Measurements from ENCODE around the gene KLHDC8A.

KLHDC8A gene

DNA sequence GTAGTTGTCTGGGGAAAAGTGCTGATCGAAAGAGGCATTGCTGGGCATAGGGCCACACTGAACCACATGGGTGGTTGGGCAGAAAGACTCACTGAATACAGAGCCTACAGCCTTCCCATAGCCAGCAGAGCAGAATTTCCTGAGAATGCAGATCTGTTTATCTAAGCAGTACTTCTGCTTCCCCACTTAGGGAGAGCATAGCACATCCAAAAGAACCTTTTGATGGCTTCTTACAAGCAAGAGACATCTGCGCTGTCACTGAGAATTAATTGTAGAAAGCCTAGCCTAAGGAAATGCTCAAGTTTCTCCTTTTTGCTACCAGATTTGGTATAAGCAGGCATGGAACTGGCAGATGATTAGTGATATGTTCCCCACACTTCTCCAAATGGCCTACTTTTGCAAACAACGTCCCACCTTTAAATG, 13.0 kb upstream of the KLHDC8A start (continued):
- TF ChIP-seq ZNF174 (tag by site-specific recombination; IDR thresholded peaks at IDR 0.05) (no peak), ZNF791 (tag by site-specific recombination; IDR thresholded peaks at IDR 0.05) (no peak)
- TF ChIP-seq, protein P1, sequence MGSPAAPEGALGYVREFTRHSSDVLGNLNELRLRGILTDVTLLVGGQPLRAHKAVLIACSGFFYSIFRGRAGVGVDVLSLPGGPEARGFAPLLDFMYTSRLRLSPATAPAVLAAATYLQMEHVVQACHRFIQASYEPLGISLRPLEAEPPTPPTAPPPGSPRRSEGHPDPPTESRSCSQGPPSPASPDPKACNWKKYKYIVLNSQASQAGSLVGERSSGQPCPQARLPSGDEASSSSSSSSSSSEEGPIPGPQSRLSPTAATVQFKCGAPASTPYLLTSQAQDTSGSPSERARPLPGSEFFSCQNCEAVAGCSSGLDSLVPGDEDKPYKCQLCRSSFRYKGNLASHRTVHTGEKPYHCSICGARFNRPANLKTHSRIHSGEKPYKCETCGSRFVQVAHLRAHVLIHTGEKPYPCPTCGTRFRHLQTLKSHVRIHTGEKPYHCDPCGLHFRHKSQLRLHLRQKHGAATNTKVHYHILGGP (tag by site-specific recombination; IDR thresholded peaks at IDR 0.05) = no peak

DNA sequence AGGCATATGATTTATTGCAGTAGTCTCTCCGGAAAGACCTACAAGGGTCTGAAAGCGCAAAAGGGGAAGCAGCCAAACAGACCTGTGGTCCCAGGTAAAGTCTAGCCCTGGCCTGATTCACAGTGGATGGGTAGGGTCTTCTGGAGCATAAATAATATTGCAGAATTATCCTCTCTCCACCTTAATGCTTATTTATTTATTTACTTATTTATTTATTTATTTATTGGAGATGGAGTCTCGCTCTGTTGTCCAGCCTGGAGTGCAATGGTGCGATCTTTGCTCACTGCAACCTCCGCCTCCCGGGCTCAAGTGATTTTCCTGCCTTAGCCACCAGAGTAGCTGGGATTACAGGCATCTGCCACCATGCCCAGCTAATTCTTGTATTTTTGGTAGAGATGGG, 11.8 kb upstream of the KLHDC8A start:
- H3K36me3 ChIP-seq (ENCODE audit: control insufficient read depth in 2 of 2, insufficient read depth in 1 of 2, low read length in 2 of 2) = no peaks in the 10 kb centered on the region
- H3K9me3 ChIP-seq (ENCODE audit: control insufficient read depth, insufficient read depth, low read depth, low read length) = no peaks in the 10 kb centered on the region
- H3K4me3 ChIP-seq (ENCODE audit: low read depth, low read length) = no peak overlapping the region
- ChIA-PET CTCF (interaction anchor here (4.7 kb wide), 1 partner anchor 13 kb away, joined by 30 read pairs; the partner anchor contains the start of gene KLHDC8A), POLR2A (no interaction called here)
- H3K4me1 ChIP-seq (ENCODE audit: control insufficient read depth, insufficient read depth, low read length) = peaks cover 9% of the 10 kb centered on the region
- H3K27ac ChIP-seq (ENCODE audit: extremely low read depth, low read depth, low read length) = no peak overlapping the region
- TF ChIP-seq ZBTB8A (tag by site-specific recombination; IDR thresholded peaks at IDR 0.05) (0 out of 2 replicates have a peak, but pooled peaks have one; percentile 14), ZNF518A (tag by site-specific recombination; conservative IDR thresholded peaks at IDR 0.05; ENCODE audit: low read depth) (0 out of 2 replicates have a peak, but pooled peaks have one; percentile 37), ZNF394 (tag by site-specific recombination; IDR thresholded peaks at IDR 0.05; ENCODE audit: borderline replicate concordance) (peak; percentile 67; the same call in 1 of the 2 replicates), ZIC2 (tag by site-specific recombination; IDR thresholded peaks at IDR 0.05) (no peak)

DNA sequence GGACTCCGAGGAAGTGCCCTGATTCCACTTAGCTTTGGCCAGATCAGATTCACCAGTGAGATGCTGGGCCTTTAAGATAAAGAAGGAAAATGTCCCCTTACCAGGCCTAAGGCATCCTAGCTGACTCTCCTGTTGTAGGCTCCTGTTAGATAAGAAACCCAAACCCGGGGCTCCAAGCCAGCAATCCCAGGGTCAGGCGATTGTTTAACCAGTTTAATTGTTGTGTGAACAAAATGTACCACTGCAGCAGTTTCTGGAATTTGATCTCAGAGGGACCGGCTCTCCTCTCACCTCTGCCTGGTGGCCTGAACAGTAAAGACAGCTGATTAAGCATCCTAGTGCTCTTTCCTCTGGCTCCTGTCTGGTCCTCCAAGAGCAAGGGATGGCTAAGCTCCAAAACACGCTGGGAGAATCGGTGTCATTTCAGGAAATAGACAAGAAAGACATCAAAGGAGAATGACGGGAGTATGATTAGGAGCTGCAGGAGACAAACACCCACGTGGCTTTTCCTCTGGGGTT, 9.3 kb upstream of the KLHDC8A start:
- CTCF ChIA-PET = interaction anchor here (0.7 to 4.7 kb wide), 7 partner anchors 10 to 122 kb away, joined by 3 to 30 read pairs (median 3); partner anchors contain the start of gene KLHDC8A
- POLR2A ChIA-PET = interaction anchor here (1.0 kb wide), 2 partner anchors 12 to 95 kb away, joined by 3 to 4 read pairs; no protein-coding TSS in a partner anchor
- TF ChIP-seq ZXDB (tag by site-specific recombination; IDR thresholded peaks at IDR 0.05) (no peak), ZNF621 (tag by site-specific recombination; IDR thresholded peaks at IDR 0.05) (no peak), GLI4 (tag by site-specific recombination; IDR thresholded peaks at IDR 0.05) (no peak), GLIS1 (tag by site-specific recombination; IDR thresholded peaks at IDR 0.05) (peak; percentile 75), OVOL3 (tag by site-specific recombination; IDR thresholded peaks at IDR 0.05) (no peak), ZNF48 (tag by site-specific recombination; IDR thresholded peaks at IDR 0.05) (no peak), ZNF335 (tag by site-specific recombination; conservative IDR thresholded peaks at IDR 0.05) (0 out of 2 replicates have a peak, but pooled peaks have one; percentile 12), ZNF302 (tag by site-specific recombination; IDR thresholded peaks at IDR 0.05; ENCODE audit: low read depth) (no peak), ZNF830 (tag by site-specific recombination; IDR thresholded peaks at IDR 0.05; ENCODE audit: low read depth) (no peak), GLI2 (tag by site-specific recombination; IDR thresholded peaks at IDR 0.05; ENCODE audit: borderline replicate concordance, low read depth) (no peak), OSR2 (tag by site-specific recombination; IDR thresholded peaks at IDR 0.05) (no peak), ZNF24 (tag by site-specific recombination; IDR thresholded peaks at IDR 0.05) (no peak), ZBTB7A (tag by site-specific recombination; IDR thresholded peaks at IDR 0.05; ENCODE audit: low read depth) (no peak), ZSCAN16 (tag by site-specific recombination; IDR thresholded peaks at IDR 0.05) (no peak), ZNF488 (tag by site-specific recombination; IDR thresholded peaks at IDR 0.05) (no peak), ZNF530 (tag by site-specific recombination; IDR thresholded peaks at IDR 0.05; ENCODE audit: low read depth) (no peak), ZBTB17 (tag by site-specific recombination; IDR thresholded peaks at IDR 0.05) (peak; percentile 91)
- TF ChIP-seq, protein P2, sequence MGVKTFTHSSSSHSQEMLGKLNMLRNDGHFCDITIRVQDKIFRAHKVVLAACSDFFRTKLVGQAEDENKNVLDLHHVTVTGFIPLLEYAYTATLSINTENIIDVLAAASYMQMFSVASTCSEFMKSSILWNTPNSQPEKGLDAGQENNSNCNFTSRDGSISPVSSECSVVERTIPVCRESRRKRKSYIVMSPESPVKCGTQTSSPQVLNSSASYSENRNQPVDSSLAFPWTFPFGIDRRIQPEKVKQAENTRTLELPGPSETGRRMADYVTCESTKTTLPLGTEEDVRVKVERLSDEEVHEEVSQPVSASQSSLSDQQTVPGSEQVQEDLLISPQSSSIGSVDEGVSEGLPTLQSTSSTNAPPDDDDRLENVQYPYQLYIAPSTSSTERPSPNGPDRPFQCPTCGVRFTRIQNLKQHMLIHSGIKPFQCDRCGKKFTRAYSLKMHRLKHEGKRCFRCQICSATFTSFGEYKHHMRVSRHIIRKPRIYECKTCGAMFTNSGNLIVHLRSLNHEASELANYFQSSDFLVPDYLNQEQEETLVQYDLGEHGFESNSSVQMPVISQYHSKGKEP (tag by site-specific recombination; IDR thresholded peaks at IDR 0.05) = no peak

More for the DNA sequence above, 9.3 kb upstream of the KLHDC8A start:
- H3K4me1 ChIP-seq (ENCODE audit: control insufficient read depth, insufficient read depth, low read length) = no peaks in the 10 kb centered on the region
- no peaks in the 10 kb centered on the region for H3K36me3 ChIP-seq (ENCODE audit: control insufficient read depth in 2 of 2, insufficient read depth in 1 of 2, low read length in 2 of 2)
- no peak overlapping the region for H3K4me3 ChIP-seq (ENCODE audit: low read depth, low read length)
- no peak overlapping the region for H3K27ac ChIP-seq (ENCODE audit: extremely low read depth, low read depth, low read length)
- no peaks in the 10 kb centered on the region for H3K9me3 ChIP-seq (ENCODE audit: control insufficient read depth, insufficient read depth, low read depth, low read length)

Measured in HEK293 (cell line).